ENCODE results near the gene FBXO47.

GRCh38 chr17:38899421-38899820 lies 67.8 kb downstream of the FBXO47 start:
- TF ChIP-seq CTCF (IDR thresholded peaks at IDR 0.05) (no peak), EP300 (IDR thresholded peaks at IDR 0.05) (no peak)

Data from sigmoid colon (tissue), 4 donors.